KBM-7 (cell line): Measurements from ENCODE around the gene OTOG.

Experiments
- DNase-seq: peaks from one replicate; pipeline ENCODE4 v3.0.0-alpha.2; 2015
- in situ Hi-C: fragments of 300-500 bp; cut with MboI; formaldehyde crosslinking; loops from 2 replicates; pipeline ENCODE4 v1.14.3; 2020; ENCODE audit warnings: low sequenced_read_pairs, low pct_unique_long_range_greater_than_20kb, mixed read lengths

Gene OTOG

DNA sequence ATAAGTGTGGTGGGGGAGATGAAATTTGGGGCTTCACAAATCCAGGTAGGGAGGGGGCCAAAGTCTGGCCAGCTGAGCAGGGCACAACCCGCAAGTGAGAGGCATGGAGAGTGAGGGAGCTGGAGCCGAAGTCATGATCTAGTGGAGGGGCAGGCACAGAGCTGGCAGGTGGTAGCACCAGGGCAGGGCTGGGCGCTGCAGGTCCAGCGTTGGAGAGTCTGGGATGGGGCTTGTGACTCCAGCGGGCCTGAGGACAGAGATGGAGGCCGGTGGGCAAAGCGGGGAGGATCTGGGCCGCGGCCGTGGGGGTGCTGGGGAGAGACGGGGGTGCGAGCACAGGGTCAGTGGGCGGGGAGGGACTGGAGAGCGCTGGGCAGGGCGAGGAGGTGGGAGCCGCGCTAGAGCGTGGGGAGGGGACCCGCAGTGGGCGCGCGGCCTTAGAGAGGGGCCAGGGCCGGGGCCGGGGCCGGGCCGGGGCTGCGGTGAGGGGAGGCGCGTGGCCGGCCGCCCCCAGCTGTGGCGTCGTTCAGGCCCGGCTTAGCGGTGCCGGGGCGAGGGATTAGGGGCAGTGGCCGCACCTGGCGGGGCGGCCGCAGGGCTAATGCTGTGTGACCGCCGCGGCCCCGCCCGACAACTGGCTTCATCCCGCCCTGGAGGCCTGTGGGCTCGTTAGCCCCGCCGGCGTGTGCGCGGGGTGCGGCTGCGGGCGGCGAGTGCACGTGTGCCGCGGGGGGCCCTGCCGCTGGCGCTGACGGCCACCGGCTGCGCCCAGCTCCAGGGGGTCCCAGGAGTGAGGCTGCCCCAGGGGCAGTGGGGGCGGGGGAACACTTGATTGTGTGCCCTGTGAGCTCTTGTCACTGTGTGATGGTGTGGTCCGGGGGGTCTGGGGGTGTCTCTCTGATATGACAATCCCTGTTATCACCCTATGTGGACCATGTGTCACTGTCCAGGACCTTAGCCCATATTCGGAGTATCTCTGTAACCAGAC lies 148.7 kb downstream of the OTOG start:
- in situ Hi-C loops, result no loop called here
- DNase-seq, result no peak

- in situ Hi-C loops, result no loop called here
- DNase-seq, result no peak
Observed at GRCh38 chr11:17696741-17697140, 149.7 kb downstream of the OTOG start.
